GM12892 (cell line): ENCODE measurements around the gene ARNT2.

Experiments
- DNase-seq: peaks from one replicate; pipeline ENCODE4 v3.0.0; 2011; ENCODE audit not compliant: insufficient read length
- FAIRE-seq: peaks from 2 replicates; lab custom pipeline; 2011; peaks lifted over from hg19 to GRCh38; lab: Jason Lieb, UNC
- POLR2A ChIP-seq: IDR thresholded peaks from 2 replicates; pipeline ENCODE4 v1.6.1; 2011; ENCODE audit warnings: low read depth, low read length, control low read depth
- POLR2AphosphoS5 ChIP-seq: IDR thresholded peaks from 2 replicates; pipeline ENCODE4 v1.6.1; 2011; ENCODE audit warnings: low read depth, low read length, control low read depth
- TAF1 ChIP-seq: IDR thresholded peaks from 2 replicates; pipeline ENCODE4 v1.6.1; 2011; ENCODE audit warnings: low read depth, mild to moderate bottlenecking, control low read depth, low read length, borderline replicate concordance

Gene ARNT2

DNA sequence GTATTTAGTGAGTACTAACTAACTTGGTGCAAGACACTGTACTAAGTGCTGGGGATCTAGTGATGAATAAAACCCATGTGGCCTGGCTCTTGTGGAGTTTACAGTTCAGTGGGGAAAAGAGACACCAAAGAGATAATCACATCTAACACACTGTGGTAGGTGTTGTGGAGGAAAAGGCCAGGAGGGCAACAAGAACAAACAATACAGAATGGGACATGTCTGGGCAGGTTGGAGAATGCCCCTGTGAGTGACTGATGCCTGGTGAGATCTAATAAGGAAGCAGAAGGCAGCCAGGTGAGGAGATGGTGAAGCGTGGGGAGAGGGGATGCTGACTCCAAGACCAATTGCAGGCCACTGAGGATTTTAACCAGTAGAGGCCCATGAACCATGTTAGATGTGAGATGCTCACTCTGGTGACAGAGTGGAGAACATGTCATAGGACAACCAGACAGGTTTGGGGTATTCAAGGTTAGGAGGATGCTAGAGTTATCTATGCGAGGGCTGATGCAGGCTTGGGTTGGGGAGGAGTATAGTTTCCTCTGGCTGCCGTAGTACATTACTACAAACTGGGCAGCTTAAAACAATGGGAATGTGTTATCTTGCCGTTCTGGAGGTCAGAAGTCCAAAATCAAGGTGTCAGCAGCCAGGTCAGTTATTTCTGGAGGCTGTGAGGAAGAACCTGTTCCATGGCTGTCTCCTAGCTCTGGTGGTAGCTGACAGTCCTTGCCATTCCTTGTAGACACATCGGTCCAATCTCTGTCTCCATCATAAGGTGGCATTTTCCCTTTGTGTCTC, 81.4 kb downstream of the ARNT2 start:
- TF ChIP-seq TAF1, result no peak
- no peak for TF ChIP-seq POLR2AphosphoS5
- no peak for TF ChIP-seq POLR2A
- DNase-seq, result no peak
- FAIRE-seq, result no peak

- TF ChIP-seq POLR2A (no peak), POLR2AphosphoS5 (no peak), TAF1 (no peak)
- DNase-seq, result no peak
- no peak for FAIRE-seq
Observed at GRCh38 chr15:80487839-80488390, 83.7 kb downstream of the ARNT2 start.

GRCh38 chr15:80489030-80489594, 84.9 kb downstream of the ARNT2 start:
- no peak for FAIRE-seq
- no peak for DNase-seq
- TF ChIP-seq POLR2AphosphoS5, result no peak
- no peak for TF ChIP-seq TAF1
- TF ChIP-seq POLR2A, result no peak

GRCh38 chr15:80490431-80490990, 86.3 kb downstream of the ARNT2 start:
- FAIRE-seq, result no peak
- no peak for DNase-seq
- TF ChIP-seq POLR2A, result no peak
- no peak for TF ChIP-seq TAF1
- no peak for TF ChIP-seq POLR2AphosphoS5

DNA sequence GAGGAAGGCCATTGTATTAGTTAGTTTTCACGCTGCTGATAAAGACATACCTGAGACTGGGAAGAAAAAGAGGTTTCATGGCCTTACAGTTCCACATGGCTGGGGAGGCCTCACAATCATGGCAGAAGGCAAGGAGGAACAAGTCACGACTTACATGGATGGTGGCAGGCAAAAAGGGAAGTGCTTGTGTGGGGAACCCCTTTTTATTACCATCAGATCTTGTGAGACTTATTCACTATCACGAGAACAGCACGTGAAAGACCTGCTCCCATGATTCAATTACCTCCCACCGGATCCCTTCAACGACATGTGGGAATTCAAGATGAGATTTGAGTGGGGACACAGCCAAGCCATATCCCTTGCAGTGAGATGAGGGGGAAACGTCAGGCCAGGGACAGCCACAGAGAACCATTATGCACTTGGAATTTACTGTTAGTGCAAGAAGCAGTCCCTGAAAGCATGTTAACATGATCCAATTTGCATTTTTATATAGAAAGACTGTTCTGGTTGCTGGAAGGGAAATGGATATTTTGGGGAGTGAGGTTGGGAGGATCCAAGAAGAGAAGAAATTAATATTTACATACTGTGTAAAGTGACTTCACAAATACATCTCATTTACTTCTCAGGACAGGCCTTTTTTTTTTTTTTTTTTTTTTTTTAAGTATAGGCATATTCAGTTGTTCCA, 87.1 kb downstream of the ARNT2 start:
- DNase-seq (no peak), FAIRE-seq (no peak)
- no peak for TF ChIP-seq POLR2AphosphoS5

DNA sequence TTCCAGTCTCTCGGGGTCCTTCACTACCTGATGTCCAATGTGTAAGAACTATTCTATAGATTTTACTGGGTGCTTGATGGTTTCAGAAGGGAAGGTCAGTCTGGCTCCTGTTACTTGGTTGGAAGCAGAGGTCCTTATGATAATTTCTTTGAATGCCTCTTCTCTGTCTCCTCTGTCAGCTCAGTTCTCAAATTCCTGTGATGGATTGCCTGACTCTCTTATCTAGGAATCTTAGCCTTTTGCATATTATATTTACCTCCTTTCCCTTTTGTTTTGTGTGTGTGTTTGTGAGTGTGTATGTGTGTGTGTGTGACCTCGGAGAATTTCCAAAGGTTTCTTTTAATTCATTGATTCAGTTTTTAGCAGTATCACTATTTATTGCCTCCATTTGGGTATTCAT, 88.2 kb downstream of the ARNT2 start:
- no peak for DNase-seq
- no peak for FAIRE-seq
- TF ChIP-seq POLR2A (no peak), POLR2AphosphoS5 (no peak), TAF1 (no peak)

DNA sequence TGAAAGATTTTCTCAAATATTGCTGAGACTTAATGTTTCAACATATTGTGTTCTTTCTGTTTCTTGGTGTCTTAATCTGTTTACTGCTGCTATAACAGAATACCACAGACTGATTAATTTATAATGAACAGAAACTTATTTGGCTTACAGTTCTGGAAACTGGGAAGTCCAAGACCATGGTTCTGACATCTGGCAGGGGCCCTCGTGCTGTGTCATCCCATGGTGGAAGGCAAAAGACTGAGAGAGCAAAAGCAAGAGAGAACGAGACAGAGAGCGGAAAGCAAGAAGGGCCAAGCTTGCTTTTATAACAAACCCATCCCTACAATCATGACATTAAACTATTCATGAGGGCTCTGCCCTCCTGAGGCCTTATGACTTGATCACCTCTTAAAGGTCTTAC, 88.7 kb downstream of the ARNT2 start:
- no peak for DNase-seq
- TF ChIP-seq TAF1 (no peak), POLR2AphosphoS5 (no peak), POLR2A (no peak)
- no peak for FAIRE-seq

GRCh38 chr15:80494351-80494751, 90.2 kb downstream of the ARNT2 start:
- FAIRE-seq, result no peak
- no peak for DNase-seq
- TF ChIP-seq POLR2AphosphoS5, result no peak

- TF ChIP-seq POLR2A, result no peak
- TF ChIP-seq TAF1, result no peak
- no peak for TF ChIP-seq POLR2AphosphoS5
- DNase-seq (no peak), FAIRE-seq (no peak)
Observed at GRCh38 chr15:80494756-80495155, 90.6 kb downstream of the ARNT2 start.

DNA sequence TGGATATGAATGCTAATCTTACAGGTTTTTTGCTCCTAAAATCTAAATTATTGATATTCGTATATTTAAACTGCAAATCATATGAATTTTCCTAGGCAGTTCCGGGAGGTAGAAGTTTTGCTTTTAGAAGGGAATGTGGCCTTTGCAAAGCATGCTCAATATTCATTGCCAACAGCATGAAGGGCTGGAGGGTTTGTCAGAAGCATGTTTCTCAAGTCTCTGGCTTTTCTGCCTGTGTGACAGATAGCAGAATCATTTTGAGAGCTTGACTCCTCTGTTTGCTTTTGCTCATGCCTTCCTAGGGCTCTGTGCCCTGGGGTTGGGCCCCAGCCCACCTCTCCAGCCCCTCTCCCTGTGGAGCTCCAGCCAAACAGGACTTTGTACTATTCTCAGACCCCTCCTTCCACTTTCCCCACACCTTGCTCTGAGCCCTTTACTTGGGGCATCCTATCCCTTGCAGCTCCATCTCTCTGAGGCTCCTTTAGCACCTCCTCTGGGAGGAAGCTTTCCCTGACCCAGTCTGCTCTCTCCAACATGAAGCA, 91.3 kb downstream of the ARNT2 start:
- DNase-seq (no peak), FAIRE-seq (no peak)
- no peak for TF ChIP-seq POLR2AphosphoS5
- TF ChIP-seq TAF1, result no peak
- TF ChIP-seq POLR2A, result no peak

DNA sequence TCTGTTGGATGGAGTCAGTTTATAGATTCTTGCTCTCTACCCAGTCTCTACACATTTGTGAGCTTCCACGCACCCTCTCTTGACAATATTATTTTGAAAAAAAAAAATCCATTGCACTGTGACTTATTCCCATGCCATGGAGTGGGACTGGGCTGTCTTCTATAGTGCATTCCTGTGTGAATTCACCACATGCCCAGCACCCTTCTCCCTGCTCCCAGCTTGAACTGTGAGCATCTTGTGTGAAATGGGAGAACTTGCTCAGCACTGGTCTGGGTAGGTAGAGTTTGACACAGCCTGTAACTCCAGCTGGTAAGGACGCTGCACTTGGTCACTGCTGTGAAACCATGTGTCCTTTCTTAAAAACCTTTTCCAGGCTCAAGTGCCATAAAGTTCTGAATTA, 91.9 kb downstream of the ARNT2 start:
- no peak for TF ChIP-seq POLR2AphosphoS5
- TF ChIP-seq TAF1, result no peak
- no peak for TF ChIP-seq POLR2A
- no peak for DNase-seq
- FAIRE-seq, result no peak

DNA sequence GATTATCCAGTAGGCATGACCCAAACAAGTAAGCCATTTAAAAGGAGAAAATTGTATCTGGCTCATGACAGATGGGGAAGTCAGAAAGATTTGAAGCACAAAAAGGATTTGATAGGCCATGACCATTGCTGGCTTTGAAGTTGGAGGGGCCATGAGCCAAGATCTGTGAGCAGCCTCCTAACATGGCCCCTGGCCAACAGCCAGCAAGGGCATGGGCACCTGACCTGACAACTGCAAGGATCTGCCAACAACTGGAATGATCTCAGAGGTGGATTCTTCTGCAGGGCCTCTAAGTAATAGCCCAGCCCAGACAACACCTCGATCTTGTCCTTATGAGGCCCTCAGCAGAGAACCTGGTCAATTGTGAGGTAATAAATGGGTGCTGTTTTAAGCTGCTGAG, 93.0 kb downstream of the ARNT2 start:
- TF ChIP-seq POLR2AphosphoS5 (no peak), TAF1 (no peak), POLR2A (no peak)
- DNase-seq (no peak), FAIRE-seq (no peak)
